Activated B cell treated with CpG ODN at 0.5 μM for 24 hours (primary cell): ENCODE measurements around the gene ZG16B. TPM values are rescaled to one million over a fixed set of nuclear protein-coding genes. Genes with fewer than 3 reads are reported as not detected.

Experiments used
- ATAC-seq: fragments of 200-7000 bp; cut with Tn5 transposase; one replicate; pipeline ENCODE4 v1.10.0; 2021; ENCODE audit warnings: low read depth, mild to moderate bottlenecking, moderate library complexity
- CTCF ChIA-PET: fragments of 350-600 bp; sonication (Branson Sonifier 250); formaldehyde crosslinking; loops from one replicate; lab custom pipeline; 2021; ENCODE audit warnings: antibody characterized with exemption; lab: Charles Lee
- POLR2A ChIA-PET: fragments of 350-600 bp; sonication (Branson Sonifier 250); formaldehyde crosslinking; loops from one replicate; lab custom pipeline; 2021; ENCODE audit warnings: antibody characterized with exemption; lab: Charles Lee
- DNase-seq: peaks from one replicate; pipeline ENCODE4 v3.0.0; 2022
- H3K27ac Mint-ChIP-seq: one replicate; pipeline ENCODE4 v1.8.0; 2020; ENCODE audit warnings: mixed read lengths
- H3K27me3 Mint-ChIP-seq: one replicate; pipeline ENCODE4 v1.8.0; 2021; ENCODE audit warnings: mixed read lengths
- H3K36me3 Mint-ChIP-seq: one replicate; pipeline ENCODE4 v1.8.0; 2021; ENCODE audit warnings: low read depth, mixed read lengths
- H3K4me1 Mint-ChIP-seq: one replicate; pipeline ENCODE4 v1.8.0; 2021; ENCODE audit warnings: mixed read lengths
- H3K4me3 Mint-ChIP-seq: one replicate; pipeline ENCODE4 v1.8.0; 2020; ENCODE audit warnings: mild to moderate bottlenecking, mixed read lengths
- H3K9me3 Mint-ChIP-seq: one replicate; pipeline ENCODE4 v1.8.0; 2020; ENCODE audit warnings: mixed read lengths
- CTCF ChIP-seq: fragments of 200-600 bp; IDR thresholded peaks from one replicate; pipeline ENCODE4 v1.8.0; 2022; ENCODE audit warnings: antibody characterized with exemption, mild to moderate bottlenecking
- intact Hi-C: fragments of 100-400 bp; cut with micrococcal nuclease; formaldehyde crosslinking; loops from one replicate; pipeline ENCODE4 v1.15.1; 2024
- total RNA-seq: library from RNA; stranded (reverse); gene quantifications from 2 replicates; pipeline ENCODE4 v1.2.3, GENCODE V29; 2022

The ZG16B gene
- total RNA-seq, 1 donor from 2014 or later = 0.33 TPM

- Mint-ChIP-seq H3K27ac (no peak overlapping the region), H3K27me3 (peaks cover 28% of the 10 kb centered on the region), H3K36me3 (no peaks in the 10 kb centered on the region), H3K4me1 (peaks cover 4% of the 10 kb centered on the region), H3K9me3 (peaks cover 10% of the 10 kb centered on the region), H3K4me3 (no peak overlapping the region)
- ATAC-seq (no peak), DNase-seq (no peak)
- no peak for TF ChIP-seq CTCF
- CTCF ChIA-PET = no interaction called here
- POLR2A ChIA-PET = interaction anchor here (0.6 kb wide), 1 partner anchor 11 kb away, joined by 3 read pairs; no protein-coding TSS in a partner anchor
- intact Hi-C loops = no loop called here
Measured at GRCh38 chr16:2853531-2854073, 23.5 kb downstream of the ZG16B start.

GRCh38 chr16:2854700-2855309 is 24.7 kb downstream of the ZG16B start:
- H3K4me3 Mint-ChIP-seq = no peak overlapping the region
- H3K9me3 Mint-ChIP-seq = peaks cover 10% of the 10 kb centered on the region
- ATAC-seq = no peak
- peaks cover 4% of the 10 kb centered on the region for H3K4me1 Mint-ChIP-seq
- no peaks in the 10 kb centered on the region for H3K36me3 Mint-ChIP-seq
- TF ChIP-seq CTCF = no peak
- DNase-seq = no peak
- H3K27me3 Mint-ChIP-seq = peaks cover 21% of the 10 kb centered on the region
- CTCF ChIA-PET = interaction anchor here (1.1 kb wide), 1 partner anchor 13 kb away, joined by 3 read pairs; no protein-coding TSS in a partner anchor
- intact Hi-C loops = no loop called here
- POLR2A ChIA-PET = interaction anchor here (0.6 kb wide), 1 partner anchor 52 kb away, joined by 3 read pairs; no protein-coding TSS in a partner anchor
- H3K27ac Mint-ChIP-seq = no peak overlapping the region

- ChIA-PET POLR2A (interaction anchor here (0.6 kb wide), 1 partner anchor 52 kb away, joined by 3 read pairs; no protein-coding TSS in a partner anchor), CTCF (no interaction called here)
- TF ChIP-seq CTCF = no peak
- DNase-seq = no peak
- H3K4me1 Mint-ChIP-seq = peaks cover 4% of the 10 kb centered on the region
- ATAC-seq = no peak
- H3K27me3 Mint-ChIP-seq = peaks cover 23% of the 10 kb centered on the region
- no peaks in the 10 kb centered on the region for H3K36me3 Mint-ChIP-seq
- H3K4me3 Mint-ChIP-seq = no peak overlapping the region
- peaks cover 10% of the 10 kb centered on the region for H3K9me3 Mint-ChIP-seq
- H3K27ac Mint-ChIP-seq = no peak overlapping the region
- intact Hi-C loops = no loop called here
Measured at GRCh38 chr16:2855536-2855935, 25.4 kb downstream of the ZG16B start.

- Mint-ChIP-seq H3K4me3 (no peak overlapping the region), H3K36me3 (no peaks in the 10 kb centered on the region), H3K4me1 (peaks cover 4% of the 10 kb centered on the region), H3K9me3 (peaks cover 10% of the 10 kb centered on the region), H3K27ac (no peak overlapping the region), H3K27me3 (peaks cover 25% of the 10 kb centered on the region)
- no peak for ATAC-seq
- no peak for DNase-seq
- POLR2A ChIA-PET = no interaction called here
- TF ChIP-seq CTCF = no peak
- intact Hi-C loops = no loop called here
- CTCF ChIA-PET = no interaction called here
Measured at GRCh38 chr16:2856061-2856670, 26.1 kb downstream of the ZG16B start.
